Spleen (tissue), 3 donors: ENCODE measurements around the gene SAXO2.

Source experiments
- POLR2A ChIP-seq, 3 donors: fragments of 450-650 bp; IDR thresholded peaks; one replicate each; pipeline ENCODE4 v1.5.1; 2017; ENCODE audit warnings: antibody characterized with exemption in 3 of 3, mild to moderate bottlenecking in 1 of 3
- POLR2AphosphoS5 ChIP-seq, 3 donors: sonication (generic); formaldehyde crosslinking; IDR thresholded peaks; one replicate each; pipeline ENCODE4 v1.5.1; 2017; ENCODE audit warnings: antibody characterized with exemption in 3 of 3

DNA sequence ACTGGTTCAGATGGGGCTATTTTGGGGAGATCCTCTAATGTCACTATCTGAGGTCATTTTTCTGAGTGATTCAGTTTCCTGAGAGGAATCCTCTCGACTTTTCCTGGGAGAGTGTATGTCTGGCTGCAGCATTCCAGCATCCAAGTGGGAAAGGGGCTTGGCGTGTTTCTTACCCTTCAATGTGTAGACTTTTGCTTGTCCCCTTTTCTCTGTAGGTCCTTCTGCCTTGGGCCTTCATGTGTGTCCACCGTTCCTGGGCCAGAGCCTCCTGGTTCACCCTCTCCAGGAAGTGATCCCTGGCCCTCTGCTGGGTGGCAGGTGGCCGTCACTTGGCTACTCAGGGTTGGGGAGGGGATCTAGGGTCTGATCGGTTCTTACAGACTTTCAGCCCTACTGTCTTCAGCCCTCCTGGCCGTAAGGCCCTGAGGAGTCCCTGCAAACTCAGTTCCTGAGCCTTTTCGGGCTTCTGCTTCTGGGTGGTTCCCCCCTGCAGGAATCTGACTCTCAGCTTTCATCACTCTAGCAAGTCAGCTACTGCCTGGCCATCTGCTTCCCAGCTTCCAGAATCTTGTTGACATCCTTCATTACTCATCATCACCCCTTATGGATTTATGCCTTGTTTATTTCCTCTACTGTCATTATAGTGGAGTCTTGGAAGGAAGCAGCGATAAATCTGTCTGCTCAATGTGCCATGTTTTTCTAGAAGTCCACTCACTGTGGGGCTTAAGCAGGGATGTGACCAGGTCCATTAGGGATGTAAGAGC, 50.1 kb downstream of the SAXO2 start:
- no peak for TF ChIP-seq POLR2A (IDR thresholded peaks at IDR 0.05)
- no peak for TF ChIP-seq POLR2AphosphoS5 (IDR thresholded peaks at IDR 0.05)
